ENCODE results near the gene HYI. TPM values are rescaled to one million over a fixed set of nuclear protein-coding genes. Genes with fewer than 3 reads are reported as not detected.

Gene HYI
- total RNA-seq, 1 experiment from 2014 or later = 55.3 TPM

DNA sequence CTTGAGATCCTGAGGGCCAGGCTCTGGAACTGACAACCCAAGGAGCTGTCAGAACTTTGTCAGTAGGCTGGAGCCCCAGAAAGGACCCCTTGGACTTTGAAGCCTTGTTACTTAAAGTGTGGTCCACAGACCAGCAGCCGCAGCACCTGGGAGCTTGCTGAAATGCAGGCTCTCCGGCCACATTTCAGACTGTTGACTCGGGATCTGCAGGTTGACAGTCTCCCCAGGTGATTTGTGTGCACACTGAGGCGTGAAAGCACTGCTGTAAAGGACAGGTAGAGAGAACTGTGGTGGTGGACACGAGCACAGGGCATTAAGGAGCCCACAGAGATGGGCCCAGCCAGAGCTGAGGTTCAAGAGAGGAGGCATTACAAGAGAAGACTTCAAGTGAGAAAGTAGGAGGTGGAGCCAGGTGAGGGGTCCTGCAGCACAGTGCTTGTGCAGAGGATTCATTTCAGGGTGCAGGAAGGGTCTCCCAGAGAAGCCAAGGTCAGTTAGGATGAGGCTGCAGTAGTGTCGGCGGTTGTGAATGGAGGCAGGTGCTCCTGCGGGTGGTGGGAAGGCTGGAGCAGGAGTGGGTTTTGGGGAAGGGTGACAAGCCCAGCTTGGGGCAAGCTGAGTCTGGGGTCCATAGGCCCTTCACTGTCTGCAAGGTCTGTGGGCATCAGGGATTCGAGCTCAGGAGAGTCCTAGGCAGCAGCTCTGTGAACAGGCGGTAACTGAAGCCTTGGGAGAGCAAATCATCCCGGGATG lies 4.6 kb downstream of the HYI start:
- BruUV-seq (replicated peaks) = TSS peak; percentile 22
- ChIA-PET POLR2A (interaction anchor here (0.6 kb wide), 1 partner anchor 36 kb away, joined by 3 read pairs; no protein-coding TSS in a partner anchor), CTCF (no interaction called here)
- in situ Hi-C loops (cut with HindIII; ENCODE audit: low pct_unique_long_range_greater_than_20kb, low sequenced_read_pairs) = no loop called here
- no peak overlapping the region for H3K4me3 ChIP-seq (ENCODE audit: low read depth in 2 of 2, low read length in 2 of 2)
- ATAC-seq (no peak), DNase-seq (ENCODE audit: low read depth, low spot score) (no peak)
- no peaks in the 10 kb centered on the region for H3K27me3 ChIP-seq (ENCODE audit: control insufficient read depth, insufficient read depth, low read length)
- H3K9me3 ChIP-seq (ENCODE audit: control insufficient read depth, insufficient read depth, low read depth, low read length) = no peaks in the 10 kb centered on the region
- intact Hi-C loops (cut with micrococcal nuclease; ENCODE audit: unreplicated experiment) = no loop called here
- H3K27ac ChIP-seq (ENCODE audit: low read length) = no peak overlapping the region
- peaks cover 9% of the 10 kb centered on the region for H3K4me1 ChIP-seq (ENCODE audit: control insufficient read depth, insufficient read depth, low read length)
- TF ChIP-seq, protein P1, sequence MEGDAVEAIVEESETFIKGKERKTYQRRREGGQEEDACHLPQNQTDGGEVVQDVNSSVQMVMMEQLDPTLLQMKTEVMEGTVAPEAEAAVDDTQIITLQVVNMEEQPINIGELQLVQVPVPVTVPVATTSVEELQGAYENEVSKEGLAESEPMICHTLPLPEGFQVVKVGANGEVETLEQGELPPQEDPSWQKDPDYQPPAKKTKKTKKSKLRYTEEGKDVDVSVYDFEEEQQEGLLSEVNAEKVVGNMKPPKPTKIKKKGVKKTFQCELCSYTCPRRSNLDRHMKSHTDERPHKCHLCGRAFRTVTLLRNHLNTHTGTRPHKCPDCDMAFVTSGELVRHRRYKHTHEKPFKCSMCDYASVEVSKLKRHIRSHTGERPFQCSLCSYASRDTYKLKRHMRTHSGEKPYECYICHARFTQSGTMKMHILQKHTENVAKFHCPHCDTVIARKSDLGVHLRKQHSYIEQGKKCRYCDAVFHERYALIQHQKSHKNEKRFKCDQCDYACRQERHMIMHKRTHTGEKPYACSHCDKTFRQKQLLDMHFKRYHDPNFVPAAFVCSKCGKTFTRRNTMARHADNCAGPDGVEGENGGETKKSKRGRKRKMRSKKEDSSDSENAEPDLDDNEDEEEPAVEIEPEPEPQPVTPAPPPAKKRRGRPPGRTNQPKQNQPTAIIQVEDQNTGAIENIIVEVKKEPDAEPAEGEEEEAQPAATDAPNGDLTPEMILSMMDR (IDR thresholded peaks at IDR 0.05) = no peak
- TF ChIP-seq, protein P2, sequence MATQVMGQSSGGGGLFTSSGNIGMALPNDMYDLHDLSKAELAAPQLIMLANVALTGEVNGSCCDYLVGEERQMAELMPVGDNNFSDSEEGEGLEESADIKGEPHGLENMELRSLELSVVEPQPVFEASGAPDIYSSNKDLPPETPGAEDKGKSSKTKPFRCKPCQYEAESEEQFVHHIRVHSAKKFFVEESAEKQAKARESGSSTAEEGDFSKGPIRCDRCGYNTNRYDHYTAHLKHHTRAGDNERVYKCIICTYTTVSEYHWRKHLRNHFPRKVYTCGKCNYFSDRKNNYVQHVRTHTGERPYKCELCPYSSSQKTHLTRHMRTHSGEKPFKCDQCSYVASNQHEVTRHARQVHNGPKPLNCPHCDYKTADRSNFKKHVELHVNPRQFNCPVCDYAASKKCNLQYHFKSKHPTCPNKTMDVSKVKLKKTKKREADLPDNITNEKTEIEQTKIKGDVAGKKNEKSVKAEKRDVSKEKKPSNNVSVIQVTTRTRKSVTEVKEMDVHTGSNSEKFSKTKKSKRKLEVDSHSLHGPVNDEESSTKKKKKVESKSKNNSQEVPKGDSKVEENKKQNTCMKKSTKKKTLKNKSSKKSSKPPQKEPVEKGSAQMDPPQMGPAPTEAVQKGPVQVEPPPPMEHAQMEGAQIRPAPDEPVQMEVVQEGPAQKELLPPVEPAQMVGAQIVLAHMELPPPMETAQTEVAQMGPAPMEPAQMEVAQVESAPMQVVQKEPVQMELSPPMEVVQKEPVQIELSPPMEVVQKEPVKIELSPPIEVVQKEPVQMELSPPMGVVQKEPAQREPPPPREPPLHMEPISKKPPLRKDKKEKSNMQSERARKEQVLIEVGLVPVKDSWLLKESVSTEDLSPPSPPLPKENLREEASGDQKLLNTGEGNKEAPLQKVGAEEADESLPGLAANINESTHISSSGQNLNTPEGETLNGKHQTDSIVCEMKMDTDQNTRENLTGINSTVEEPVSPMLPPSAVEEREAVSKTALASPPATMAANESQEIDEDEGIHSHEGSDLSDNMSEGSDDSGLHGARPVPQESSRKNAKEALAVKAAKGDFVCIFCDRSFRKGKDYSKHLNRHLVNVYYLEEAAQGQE (IDR thresholded peaks at IDR 0.05; ENCODE audit: insufficient read depth in 1 of 2, low read depth in 2 of 2, low read length in 1 of 2) = no peak
- no peak for TF ChIP-seq SIN3A (IDR thresholded peaks at IDR 0.05; ENCODE audit: borderline replicate concordance, insufficient read depth, low read depth, low read length)
- no peak for TF ChIP-seq POLR2AphosphoS5 (IDR thresholded peaks at IDR 0.05; ENCODE audit: low read depth, low read length)
- TF ChIP-seq TCF7L2 (IDR thresholded peaks at IDR 0.05; ENCODE audit: low read depth, low read length) = no peak
- no peaks in the 10 kb centered on the region; the same call in 1 of the 2 replicates for H3K36me3 ChIP-seq (ENCODE audit: control insufficient read depth, insufficient read depth, low read length)

DNA sequence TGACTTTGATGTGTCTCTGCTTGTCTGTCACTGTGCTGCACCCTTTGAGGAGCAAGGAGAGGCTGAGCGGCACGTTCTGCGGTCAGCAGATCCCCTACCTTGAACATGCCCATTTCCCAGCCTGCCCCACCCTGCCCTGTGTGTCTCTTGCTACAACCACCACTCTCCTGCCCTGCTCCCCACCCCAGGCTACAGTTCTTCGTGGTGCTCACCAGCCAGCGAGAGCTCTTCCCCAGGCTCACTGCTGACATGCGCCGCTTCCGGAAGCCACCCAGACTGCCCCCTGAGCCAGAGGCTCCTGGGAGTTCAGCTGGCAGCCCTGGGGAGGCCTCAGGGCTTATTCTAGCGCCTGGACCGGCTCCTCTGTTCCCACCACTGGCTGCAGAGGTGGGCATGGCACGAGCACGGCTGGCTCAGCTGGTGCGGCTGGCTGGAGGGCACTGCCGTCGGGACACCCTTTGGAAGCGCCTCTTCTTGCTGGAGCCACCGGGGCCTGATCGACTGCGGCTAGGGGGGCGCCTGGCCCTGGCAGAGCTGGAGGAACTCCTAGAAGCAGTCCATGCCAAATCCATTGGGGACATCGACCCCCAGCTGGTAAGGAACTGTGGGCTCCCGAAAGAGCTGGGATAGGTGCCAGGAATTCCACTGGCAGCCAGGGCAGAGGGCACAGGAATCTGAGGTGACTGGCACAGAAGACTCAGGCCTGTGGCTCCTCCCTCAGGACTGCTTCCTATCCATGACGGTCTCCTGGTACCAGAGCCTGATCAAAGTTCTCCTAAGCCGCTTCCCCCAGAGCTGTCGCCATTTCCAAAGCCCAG lies 5.6 kb downstream of the HYI start:
- CTCF ChIA-PET = no interaction called here
- no peak overlapping the region for H3K27ac ChIP-seq (ENCODE audit: low read length)
- POLR2A ChIA-PET = no interaction called here
- H3K27me3 ChIP-seq (ENCODE audit: control insufficient read depth, insufficient read depth, low read length) = no peaks in the 10 kb centered on the region
- no peaks in the 10 kb centered on the region; the same call in 1 of the 2 replicates for H3K36me3 ChIP-seq (ENCODE audit: control insufficient read depth, insufficient read depth, low read length)
- no peak for TF ChIP-seq SIN3A (IDR thresholded peaks at IDR 0.05; ENCODE audit: borderline replicate concordance, insufficient read depth, low read depth, low read length)
- TF ChIP-seq, protein P1 (IDR thresholded peaks at IDR 0.05) = no peak
- TF ChIP-seq TCF7L2 (IDR thresholded peaks at IDR 0.05; ENCODE audit: low read depth, low read length) = no peak
- TF ChIP-seq, protein P2 (IDR thresholded peaks at IDR 0.05; ENCODE audit: insufficient read depth in 1 of 2, low read depth in 2 of 2, low read length in 1 of 2) = no peak
- TF ChIP-seq POLR2AphosphoS5 (IDR thresholded peaks at IDR 0.05; ENCODE audit: low read depth, low read length) = no peak
- ATAC-seq (no peak), DNase-seq (ENCODE audit: low read depth, low spot score) (no peak)
- H3K4me1 ChIP-seq (ENCODE audit: control insufficient read depth, insufficient read depth, low read length) = peaks cover 7% of the 10 kb centered on the region
- H3K9me3 ChIP-seq (ENCODE audit: control insufficient read depth, insufficient read depth, low read depth, low read length) = no peaks in the 10 kb centered on the region
- in situ Hi-C loops (cut with HindIII; ENCODE audit: low pct_unique_long_range_greater_than_20kb, low sequenced_read_pairs) = no loop called here
- intact Hi-C loops (cut with micrococcal nuclease; ENCODE audit: unreplicated experiment) = no loop called here
- no peak overlapping the region for H3K4me3 ChIP-seq (ENCODE audit: low read depth in 2 of 2, low read length in 2 of 2)
- BruUV-seq (replicated peaks) = no TSS peak
